GM18499 (cell line): ENCODE results near the gene CCDC200.
"Not testable (repeated sequence)": the region's sequence is repeated elsewhere in the genome, so short reads cannot be mapped to it uniquely, and the experiment has no call there.

Experiments used
- ATAC-seq: cut with Tn5 transposase; IDR thresholded peaks from one replicate; pipeline ENCODE4 v1.9.1; 2021; ENCODE audit warnings: moderate number of reproducible peaks; ENCODE audit not compliant: insufficient read depth, unreplicated experiment

Gene CCDC200

GRCh38 chr17:43228020-43228782 is at the start of gene CCDC200:
Gene CCDC200 (minus strand): TSS chr17:43228623. CDS start chr17:43228554, 69 bp downstream.
- ATAC-seq: not testable (repeated sequence)

- ATAC-seq: not testable (repeated sequence)
Observed at GRCh38 chr17:43272914-43273313, 44.5 kb upstream of the CCDC200 start.

- not testable (repeated sequence) for ATAC-seq
Observed at GRCh38 chr17:43272483-43272882, 44.1 kb upstream of the CCDC200 start.

- ATAC-seq: not testable (repeated sequence)
Observed at GRCh38 chr17:43270552-43271504, 42.4 kb upstream of the CCDC200 start.

GRCh38 chr17:43246456-43246855 is 18.0 kb upstream of the CCDC200 start:
- ATAC-seq: not testable (repeated sequence)

GRCh38 chr17:43240596-43241352 is 12.4 kb upstream of the CCDC200 start:
- not testable (repeated sequence) for ATAC-seq

GRCh38 chr17:43239597-43239996 is 11.2 kb upstream of the CCDC200 start:
- ATAC-seq: not testable (repeated sequence)

- ATAC-seq: not testable (repeated sequence)
Observed at GRCh38 chr17:43233877-43234276, 5.5 kb upstream of the CCDC200 start, which contains the start of gene RNU2-1. Gene RNU2-1 (minus strand): TSS chr17:43233977.

- not testable (repeated sequence) for ATAC-seq
Observed at GRCh38 chr17:43233263-43233662, 4.8 kb upstream of the CCDC200 start.

GRCh38 chr17:43232021-43232699 is 3.7 kb upstream of the CCDC200 start:
- not testable (repeated sequence) for ATAC-seq

GRCh38 chr17:43231205-43232020 is 3.0 kb upstream of the CCDC200 start:
- ATAC-seq: not testable (repeated sequence)

- ATAC-seq: no peak
Observed at GRCh38 chr17:43226393-43226792, 2.0 kb downstream of the CCDC200 start.

GRCh38 chr17:43224146-43224705 is 4.2 kb downstream of the CCDC200 start:
- no peak for ATAC-seq

- no peak for ATAC-seq
Observed at GRCh38 chr17:43220511-43221125, 7.8 kb downstream of the CCDC200 start.

GRCh38 chr17:43219746-43220380 is 8.6 kb downstream of the CCDC200 start:
- no peak for ATAC-seq

- ATAC-seq: no peak
Observed at GRCh38 chr17:43219001-43219400, 9.4 kb downstream of the CCDC200 start.

GRCh38 chr17:43217614-43218087 is 10.8 kb downstream of the CCDC200 start:
- no peak for ATAC-seq
